K562 (cell line): Measurements from ENCODE around the gene TFCP2L1. TPM values are rescaled to one million over a fixed set of nuclear protein-coding genes. Genes with fewer than 3 reads are reported as not detected.

Source experiments
- ATAC-seq: fragments of 200-7000 bp; cut with Tn5 transposase; 3 replicates; pipeline ENCODE4 v1.9.1; 2020; ENCODE audit warnings: moderate library complexity
- BruUV-seq: library from RNA; stranded (reverse); fragments of 400-500 nt; replicated peaks from 2 replicates; lab custom pipeline; 2021; lab: Mats Ljungman, UMichigan
- CTCF ChIA-PET: fragments of 300-600 bp; formaldehyde crosslinking; extraction: SDS; loops from one replicate; lab custom pipeline; 2021; ENCODE audit warnings: low intra/inter-chr PET ratio; lab: Yijun Ruan, JAX
- POLR2A ChIA-PET: fragments of 300-600, 350-650 bp; sonication (Branson Sonifier 250); formaldehyde crosslinking; extraction: SDS; loops from one replicate; lab custom pipeline; 2021; ENCODE audit warnings: antibody characterized with exemption, inconsistent platforms; lab: Yijun Ruan, JAX
- DNase-seq, 4 experiments: peaks; one replicate each; pipeline versions ENCODE4 v3.0.0 to v3.0.0-alpha.2; 2011 to 2018; ENCODE audit warnings: low spot score in 3 of 4, mixed read lengths in 3 of 4; ENCODE audit errors: extremely low read depth in 1 of 4
- FAIRE-seq: peaks from 2 replicates; lab custom pipeline; 2011; peaks lifted over from hg19 to GRCh38; lab: Jason Lieb, UNC
- H2AFZ ChIP-seq: 2 replicates; pipeline ENCODE4 v1.6.0; 2011; ENCODE audit warnings: low read depth, low read length, control low read depth, inconsistent platforms
- H3K27ac ChIP-seq: fragments of 200-600 bp; 3 replicates; pipeline ENCODE4 v1.8.0; 2011; ENCODE audit warnings: low read depth, mild to moderate bottlenecking, control low read depth, inconsistent platforms, low read length, moderate library complexity, mixed read lengths; ENCODE audit errors: extremely low read depth
- H3K27me3 ChIP-seq, 2 experiments: fragments of 300-600 bp in 1 of 2; 2 replicates in 1 of 2; 3 replicates in 1 of 2; pipeline versions ENCODE4 v1.6.0 to v1.8.0; 2011; ENCODE audit warnings: inconsistent platforms in 2 of 2, low read length in 2 of 2, mild to moderate bottlenecking in 1 of 2, mixed read lengths in 1 of 2, moderate library complexity in 1 of 2; ENCODE audit not compliant: control insufficient read depth in 2 of 2, insufficient read depth in 2 of 2
- H3K36me3 ChIP-seq: fragments of 300-600 bp; 3 replicates; pipeline ENCODE4 v1.8.0; 2011; ENCODE audit warnings: mild to moderate bottlenecking, low read length, inconsistent platforms; ENCODE audit not compliant: control insufficient read depth, insufficient read depth
- H3K4me1 ChIP-seq, 2 experiments: fragments of 200-600 bp in 1 of 2; replicated peaks in 1 of 2; 2 replicates in 1 of 2; 3 replicates in 1 of 2; pipeline versions ENCODE4 v1.5.1 to v1.8.0; 2011; ENCODE audit warnings: inconsistent platforms in 2 of 2, low read length in 2 of 2, mild to moderate bottlenecking in 1 of 2, mixed read lengths in 1 of 2, moderate library complexity in 1 of 2; ENCODE audit not compliant: control insufficient read depth in 2 of 2, insufficient read depth in 2 of 2
- H3K4me2 ChIP-seq: 2 replicates; pipeline ENCODE4 v1.6.1; 2011; ENCODE audit warnings: low read length, control low read depth, inconsistent platforms, mixed read lengths; ENCODE audit not compliant: insufficient read depth
- H3K4me3 ChIP-seq: fragments of 200-600 bp; sonication (generic), shearing (Covaris generic); 2 replicates; pipeline ENCODE4 v1.5.1; 2016; ENCODE audit warnings: control low read depth, inconsistent platforms
- H3K79me2 ChIP-seq: fragments of 200-600 bp; 3 replicates; pipeline ENCODE4 v1.8.0; 2011; ENCODE audit warnings: low read length, inconsistent platforms; ENCODE audit not compliant: control insufficient read depth, insufficient read depth
- H3K9ac ChIP-seq, 2 experiments: 2 replicates each; pipeline versions ENCODE4 v1.6.0 to v1.6.1; 2011; ENCODE audit warnings: low read depth in 2 of 2, low read length in 2 of 2, control low read depth in 1 of 2, inconsistent platforms in 1 of 2, mild to moderate bottlenecking in 1 of 2, mixed read lengths in 1 of 2; ENCODE audit not compliant: insufficient read depth in 1 of 2
- H3K9me1 ChIP-seq: one replicate; pipeline ENCODE4 v1.6.0; 2011; ENCODE audit warnings: inconsistent platforms, mild to moderate bottlenecking, low read length, moderate library complexity; ENCODE audit not compliant: control insufficient read depth, insufficient read depth
- H3K9me3 ChIP-seq: replicated peaks from 2 replicates; pipeline ENCODE4 v1.5.1; 2011; ENCODE audit warnings: low read depth, low read length, inconsistent platforms; ENCODE audit not compliant: control insufficient read depth, insufficient read depth
- H4K20me1 ChIP-seq: replicated peaks from 2 replicates; pipeline ENCODE4 v1.6.1; 2011; ENCODE audit warnings: low read length, inconsistent platforms, mixed read lengths; ENCODE audit not compliant: control insufficient read depth, insufficient read depth
- KAT2B ChIP-seq: IDR thresholded peaks from one replicate; pipeline ENCODE4 v1.6.1; 2012; ENCODE audit warnings: low read depth, mild to moderate bottlenecking, control low read depth, inconsistent platforms, low read length, moderate library complexity
- NFE2L1 ChIP-seq: fragments of 450-650 bp; IDR thresholded peaks from 2 replicates; pipeline ENCODE4 v1.6.1; 2016; ENCODE audit warnings: missing genetic modification characterization, low read depth, mild to moderate bottlenecking, missing compliant biosample characterization, moderate library complexity, borderline replicate concordance
- NRF1 ChIP-seq, 2 experiments: fragments of 450-650 bp; IDR thresholded peaks in 1 of 2; conservative IDR thresholded peaks in 1 of 2; 2 replicates each; pipeline ENCODE4 v1.6.1; 2014; ENCODE audit warnings: mild to moderate bottlenecking in 2 of 2
- SIN3B ChIP-seq: fragments of 450-650 bp; IDR thresholded peaks from 2 replicates; pipeline ENCODE4 v1.6.1; 2017; ENCODE audit warnings: low read depth, mild to moderate bottlenecking, moderate library complexity
- TARDBP ChIP-seq: fragments of 450-650 bp; IDR thresholded peaks from 2 replicates; pipeline ENCODE4 v1.6.1; 2016
- ZKSCAN1 ChIP-seq: fragments of 150-350 bp; IDR thresholded peaks from 2 replicates; pipeline ENCODE4 v1.6.1; 2016; ENCODE audit warnings: low read depth, low read length
- ZNF445 ChIP-seq: fragments of 250-450 bp; sonication (Bioruptor Pico); IDR thresholded peaks from 2 replicates; pipeline ENCODE4 v1.4.0; 2020; ENCODE audit warnings: low read depth, mild to moderate bottlenecking, moderate library complexity
- WGBS: fragments of 100-300 bp; shearing (Covaris generic); methylation state at CpG from one replicate; pipeline ENCODE4 v1.1.6; 2016; ENCODE audit warnings: low coverage, mixed read lengths; ENCODE audit not compliant: insufficient coverage; ENCODE audit errors: missing lambda C conversion rate; 5-methylcytosine and 5-hydroxymethylcytosine counted together
- in situ Hi-C: fragments of 300-500 bp; cut with MboI; formaldehyde crosslinking; loops from 4 replicates; pipeline ENCODE4 v1.15.0; 2018; ENCODE audit warnings: inconsistent platforms, mixed read lengths
- intact Hi-C: fragments of 100-400 bp; cut with micrococcal nuclease; formaldehyde crosslinking; loops from 2 replicates; pipeline ENCODE4 v1.14.2; 2022
- polyA plus RNA-seq, 8 experiments: library from polyadenylated mRNA; depleted of rRNA in 4 of 8; stranded (reverse) in 5 of 8; unstranded in 3 of 8; fragments of >200 nt; fragmentation: Nextera tagmentation in 2 of 8; fragmentation: Illumina TruSeq in 1 of 8; extraction: Ambion mirVana in 2 of 8; extraction: Trizol in 1 of 8; gene quantifications; 2 replicates each; pipeline versions ENCODE4 v1.2.1 to v1.2.3, GENCODE V29; 2011 to 2014; ENCODE audit warnings: inconsistent platforms in 1 of 8, missing spikeins in 1 of 8
- total RNA-seq, 7 experiments: library from RNA; depleted of rRNA in 6 of 7; stranded (reverse); fragments of >200 nt in 6 of 7; fragmentation: Illumina TruSeq in 2 of 7; extraction: Trizol in 2 of 7; gene quantifications; 2 replicates each; pipeline versions ENCODE4 v1.2.1 to v1.2.3, GENCODE V29; 2011 to 2021; ENCODE audit warnings: low replicate concordance in 1 of 7
- TF ChIP-seq, protein P1 (sequence below): fragments of 450-650 bp; IDR thresholded peaks from 2 replicates; pipeline ENCODE4 v1.7.1; 2018; ENCODE audit warnings: mild to moderate bottlenecking, low read depth; ENCODE audit not compliant: partially characterized antibody

TFCP2L1 gene
- total and polyA plus RNA-seq, 9 of the 15 experiments (the other 6 are each of a cell fraction or from before 2014, with no cell fraction given) = 0.08 to 1.00 (median 0.42) TPM

DNA sequence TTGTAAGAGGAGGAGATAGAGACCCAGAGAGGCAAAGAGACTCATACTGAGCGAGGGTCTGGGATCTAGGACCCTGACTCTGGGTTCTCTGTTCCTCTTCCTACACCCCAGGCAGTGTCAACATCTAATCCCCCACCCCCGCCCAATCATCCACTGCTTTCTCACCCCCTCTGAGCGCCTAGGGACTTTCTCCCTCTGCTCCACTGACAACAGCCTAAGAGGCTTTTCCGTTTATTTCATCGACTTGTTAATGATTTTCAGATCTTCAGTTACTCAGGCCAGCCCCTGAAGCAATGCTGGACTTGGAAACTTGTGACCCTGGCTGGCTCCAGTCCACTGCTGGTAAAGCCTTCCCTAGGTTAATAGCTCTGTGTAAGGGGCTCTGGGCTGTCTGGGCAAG is 65.1 kb downstream of the TFCP2L1 start:
- no peaks in the 10 kb centered on the region for H3K9me1 ChIP-seq
- POLR2A ChIA-PET = interaction anchor here (0.7 to 1.5 kb wide), 2 partner anchors 9 to 992 kb away, joined by 4 read pairs; no protein-coding TSS in a partner anchor
- no peak overlapping the region for H2AFZ ChIP-seq
- FAIRE-seq (no peak), ATAC-seq (no peak)
- H3K4me1 ChIP-seq = no peaks in the 10 kb centered on the region
- no peaks in the 10 kb centered on the region; the same call in 1 of the 2 replicates for H3K9me3 ChIP-seq
- in situ Hi-C loops = no loop called here
- intact Hi-C loops = no loop called here
- WGBS = 5% methylated on average over 4 of the region's 5 CpGs
- TF ChIP-seq SIN3B (no peak), ZKSCAN1 (no peak)
- TF ChIP-seq, all 486 proteins: peak for 0
- Histone ChIP-seq H4K20me1 (no peaks in the 10 kb centered on the region), H3K4me2 (no peak overlapping the region), H3K79me2 (no peaks in the 10 kb centered on the region), H3K4me3 (no peak overlapping the region), H3K36me3 (no peaks in the 10 kb centered on the region), H3K9ac (no peak overlapping the region), H3K27ac (no peak overlapping the region), H3K27me3 (peaks cover 15 to 53% of the 10 kb centered on the region in 2 experiments)
- no TSS peak for BruUV-seq
- CTCF ChIA-PET = no interaction called here
- no peak for DNase-seq

DNA sequence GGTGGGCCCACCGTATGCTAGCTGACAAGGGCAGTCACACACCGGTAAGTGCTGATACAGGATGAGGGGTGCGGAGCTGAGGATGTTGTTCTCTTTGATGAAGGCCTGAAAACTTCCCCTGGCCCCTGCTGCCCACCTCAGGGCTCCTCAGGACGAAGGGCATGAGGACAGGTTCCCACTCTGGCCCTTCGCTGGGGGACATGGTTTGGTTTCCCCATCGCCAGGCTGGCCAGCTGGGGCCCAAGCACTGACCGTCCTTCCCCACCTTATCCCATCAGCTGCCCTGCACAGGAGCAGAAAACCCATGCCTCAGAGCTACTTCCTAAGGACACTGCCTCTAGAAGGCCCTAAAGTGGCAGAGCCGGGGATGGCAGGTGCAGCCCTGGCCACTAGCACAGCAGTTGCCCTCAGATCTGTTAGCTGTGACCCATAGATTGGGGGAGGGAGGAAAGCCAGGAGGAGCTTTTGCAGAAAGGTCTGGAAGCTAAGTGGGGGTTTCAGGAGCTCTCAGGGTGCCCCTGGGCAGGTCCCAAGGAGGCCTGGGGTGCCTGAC is 66.5 kb downstream of the TFCP2L1 start:
- in situ Hi-C loops (no loop called here), intact Hi-C loops (no loop called here)
- no peak for FAIRE-seq
- no peak overlapping the region for H3K27ac ChIP-seq
- no peak for DNase-seq
- no peak overlapping the region for H3K4me2 ChIP-seq
- peaks cover 23 to 56% of the 10 kb centered on the region in 2 experiments for H3K27me3 ChIP-seq
- TF ChIP-seq, protein P1, sequence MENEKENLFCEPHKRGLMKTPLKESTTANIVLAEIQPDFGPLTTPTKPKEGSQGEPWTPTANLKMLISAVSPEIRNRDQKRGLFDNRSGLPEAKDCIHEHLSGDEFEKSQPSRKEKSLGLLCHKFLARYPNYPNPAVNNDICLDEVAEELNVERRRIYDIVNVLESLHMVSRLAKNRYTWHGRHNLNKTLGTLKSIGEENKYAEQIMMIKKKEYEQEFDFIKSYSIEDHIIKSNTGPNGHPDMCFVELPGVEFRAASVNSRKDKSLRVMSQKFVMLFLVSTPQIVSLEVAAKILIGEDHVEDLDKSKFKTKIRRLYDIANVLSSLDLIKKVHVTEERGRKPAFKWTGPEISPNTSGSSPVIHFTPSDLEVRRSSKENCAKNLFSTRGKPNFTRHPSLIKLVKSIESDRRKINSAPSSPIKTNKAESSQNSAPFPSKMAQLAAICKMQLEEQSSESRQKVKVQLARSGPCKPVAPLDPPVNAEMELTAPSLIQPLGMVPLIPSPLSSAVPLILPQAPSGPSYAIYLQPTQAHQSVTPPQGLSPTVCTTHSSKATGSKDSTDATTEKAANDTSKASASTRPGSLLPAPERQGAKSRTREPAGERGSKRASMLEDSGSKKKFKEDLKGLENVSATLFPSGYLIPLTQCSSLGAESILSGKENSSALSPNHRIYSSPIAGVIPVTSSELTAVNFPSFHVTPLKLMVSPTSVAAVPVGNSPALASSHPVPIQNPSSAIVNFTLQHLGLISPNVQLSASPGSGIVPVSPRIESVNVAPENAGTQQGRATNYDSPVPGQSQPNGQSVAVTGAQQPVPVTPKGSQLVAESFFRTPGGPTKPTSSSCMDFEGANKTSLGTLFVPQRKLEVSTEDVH = no peak
- TF ChIP-seq NRF1 (conservative IDR thresholded peaks at IDR 0.05 in 1 of 2, IDR thresholded peaks at IDR 0.05 in 1 of 2) (no peak), TARDBP (no peak), KAT2B (no peak), NFE2L1 (no peak), ZNF445 (CRISPR knock-in tag) (no peak)
- ATAC-seq = no peak
- no peak overlapping the region for H3K9ac ChIP-seq
- ChIA-PET POLR2A (interaction anchor here (1.2 kb wide), 1 partner anchor 10 kb away, joined by 3 read pairs; no protein-coding TSS in a partner anchor), CTCF (no interaction called here)
- H2AFZ ChIP-seq = no peak overlapping the region
- H3K4me3 ChIP-seq = no peak overlapping the region
- no peaks in the 10 kb centered on the region for H3K36me3 ChIP-seq
- WGBS = 6% methylated on average over 5 of the region's 8 CpGs
- no peaks in the 10 kb centered on the region for H4K20me1 ChIP-seq
- no peaks in the 10 kb centered on the region; the same call in 1 of the 2 replicates for H3K9me3 ChIP-seq
- H3K4me1 ChIP-seq = no peaks in the 10 kb centered on the region
- BruUV-seq = no TSS peak
- no peaks in the 10 kb centered on the region for H3K79me2 ChIP-seq
- H3K9me1 ChIP-seq = no peaks in the 10 kb centered on the region
